ENCODE results near the gene APAF1.

The APAF1 gene

GRCh38 chr12:98696036-98696646, 51.1 kb downstream of the APAF1 start:
- H3K27ac ChIP-seq, result no peak overlapping the region
- TF ChIP-seq CTCF (conservative IDR thresholded peaks at IDR 0.05), result no peak

- H3K27ac ChIP-seq, result no peak overlapping the region
- no peak for TF ChIP-seq CTCF (conservative IDR thresholded peaks at IDR 0.05)
These were observed 52.1 kb downstream of the APAF1 start for GRCh38 chr12:98697209-98697608.

- TF ChIP-seq CTCF (conservative IDR thresholded peaks at IDR 0.05), result peak; percentile 93
- H3K27ac ChIP-seq, result peak overlapping the region; percentile 56
These were observed 53.7 kb downstream of the APAF1 start for GRCh38 chr12:98698603-98699463.

- peak overlapping the region; percentile 56 for H3K27ac ChIP-seq
- no peak for TF ChIP-seq CTCF (conservative IDR thresholded peaks at IDR 0.05)
These were observed 54.5 kb downstream of the APAF1 start for GRCh38 chr12:98699586-98699985.

- H3K27ac ChIP-seq, result peak overlapping the region; percentile 56
- no peak for TF ChIP-seq CTCF (conservative IDR thresholded peaks at IDR 0.05)
These were observed 56.1 kb downstream of the APAF1 start for GRCh38 chr12:98701166-98701565.

GRCh38 chr12:98709022-98709421, 63.9 kb downstream of the APAF1 start:
- no peak overlapping the region for H3K27ac ChIP-seq
- no peak for TF ChIP-seq CTCF (conservative IDR thresholded peaks at IDR 0.05)

- no peak overlapping the region for H3K27ac ChIP-seq
- TF ChIP-seq CTCF (conservative IDR thresholded peaks at IDR 0.05), result no peak
These were observed 69.3 kb downstream of the APAF1 start for GRCh38 chr12:98714426-98714825.
